SK-N-SH treated with all-trans-retinoic acid at 6 μM for 48 hours (cell line): Measurements from ENCODE around the gene VSIG10L.

Experiments
- ATAC-seq: fragments of 200-7000 bp; cut with Tn5 transposase; 3 replicates; pipeline ENCODE4 v1.9.1; 2020; ENCODE audit warnings: mild to moderate bottlenecking, moderate library complexity
- ARNTL ChIP-seq: fragments of 450-650 bp; formaldehyde crosslinking; IDR thresholded peaks from 2 replicates; pipeline ENCODE4 v1.5.0; 2020; ENCODE audit warnings: low read depth, mild to moderate bottlenecking, moderate library complexity, borderline replicate concordance
- BACH2 ChIP-seq: fragments of 250-450 bp; sonication (Bioruptor Pico); IDR thresholded peaks from 2 replicates; pipeline ENCODE4 v1.9.0; 2021; ENCODE audit warnings: mild to moderate bottlenecking, borderline replicate concordance
- CREB5 ChIP-seq: fragments of 250-450 bp; sonication (Bioruptor Pico); IDR thresholded peaks from 2 replicates; pipeline ENCODE4 v1.5.1; 2020; ENCODE audit warnings: low read depth, mild to moderate bottlenecking, moderate library complexity
- CSDC2 ChIP-seq: fragments of 250-450 bp; sonication (Bioruptor Pico); IDR thresholded peaks from 2 replicates; pipeline ENCODE4 v1.5.0; 2020; ENCODE audit warnings: mild to moderate bottlenecking, moderate library complexity
- CSRNP3 ChIP-seq: fragments of 250-450 bp; sonication (Bioruptor Pico); IDR thresholded peaks from 2 replicates; pipeline ENCODE4 v1.5.1; 2021; ENCODE audit warnings: mild to moderate bottlenecking, moderate library complexity
- GLIS3 ChIP-seq: fragments of 250-450 bp; sonication (Bioruptor Pico); IDR thresholded peaks from 2 replicates; pipeline ENCODE4 v1.5.0; 2020; ENCODE audit warnings: mild to moderate bottlenecking, moderate library complexity
- ISL1 ChIP-seq: fragments of 250-450 bp; sonication (Bioruptor Pico); IDR thresholded peaks from 2 replicates; pipeline ENCODE4 v2.1.2; 2022; ENCODE audit warnings: mild to moderate bottlenecking, moderate library complexity
- OSR1 ChIP-seq: fragments of 250-450 bp; sonication (Bioruptor Pico); IDR thresholded peaks from 2 replicates; pipeline ENCODE4 v1.8.0; 2022; ENCODE audit warnings: moderate library complexity, mild to moderate bottlenecking, inconsistent platforms
- PPARA ChIP-seq: fragments of 250-450 bp; sonication (Bioruptor Pico); IDR thresholded peaks from 2 replicates; pipeline ENCODE4 v1.5.0; 2020; ENCODE audit warnings: mild to moderate bottlenecking, borderline replicate concordance
- RARB ChIP-seq: fragments of 250-450 bp; sonication (Bioruptor Pico); IDR thresholded peaks from 2 replicates; pipeline ENCODE4 v1.8.0; 2021; ENCODE audit warnings: mild to moderate bottlenecking, moderate library complexity
- SNAI2 ChIP-seq: fragments of 250-450 bp; sonication (Bioruptor Pico); IDR thresholded peaks from 2 replicates; pipeline ENCODE4 v1.5.0; 2020; ENCODE audit warnings: mild to moderate bottlenecking, moderate library complexity
- TCF4 ChIP-seq: fragments of 250-450 bp; sonication (Bioruptor Pico); IDR thresholded peaks from 2 replicates; pipeline ENCODE4 v1.8.0; 2021; ENCODE audit warnings: mild to moderate bottlenecking, moderate library complexity, borderline replicate concordance
- TOX ChIP-seq: fragments of 250-450 bp; sonication (Bioruptor Pico); IDR thresholded peaks from 2 replicates; pipeline ENCODE4 v1.8.0; 2021; ENCODE audit warnings: mild to moderate bottlenecking, moderate library complexity, borderline replicate concordance
- TSHZ2 ChIP-seq: fragments of 250-450 bp; sonication (Bioruptor Pico); IDR thresholded peaks from 2 replicates; pipeline ENCODE4 v1.5.0; 2020; ENCODE audit warnings: mild to moderate bottlenecking, moderate library complexity
- ZC3H10 ChIP-seq: fragments of 250-450 bp; sonication (Bioruptor Pico); IDR thresholded peaks from 2 replicates; pipeline ENCODE4 v1.5.1; 2021; ENCODE audit warnings: mild to moderate bottlenecking, moderate library complexity
- ZFP30 ChIP-seq: fragments of 450-650 bp; formaldehyde crosslinking; IDR thresholded peaks from 2 replicates; pipeline ENCODE4 v1.5.0; 2022; ENCODE audit warnings: mild to moderate bottlenecking, moderate library complexity
- ZNF565 ChIP-seq: fragments of 450-650 bp; formaldehyde crosslinking; conservative IDR thresholded peaks from 2 replicates; pipeline ENCODE4 v1.5.0; 2020; ENCODE audit warnings: low read depth, mild to moderate bottlenecking, moderate library complexity
- ZNF70 ChIP-seq: fragments of 450-650 bp; formaldehyde crosslinking; IDR thresholded peaks from 2 replicates; pipeline ENCODE4 v1.5.0; 2020; ENCODE audit warnings: mild to moderate bottlenecking, moderate library complexity
- ZNF8 ChIP-seq: fragments of 450-650 bp; formaldehyde crosslinking; IDR thresholded peaks from 2 replicates; pipeline ENCODE4 v1.5.0; 2020; ENCODE audit warnings: mild to moderate bottlenecking, moderate library complexity
- TF ChIP-seq, protein P1 (sequence below): fragments of 250-450 bp; sonication (Bioruptor Pico); IDR thresholded peaks from 2 replicates; pipeline ENCODE4 v1.8.0; 2021; ENCODE audit warnings: low read depth, mild to moderate bottlenecking, moderate library complexity, borderline replicate concordance
- TF ChIP-seq, protein P2 (sequence below): fragments of 250-450 bp; sonication (Bioruptor Pico); IDR thresholded peaks from 2 replicates; pipeline ENCODE4 v1.8.0; 2020; ENCODE audit warnings: mild to moderate bottlenecking, moderate library complexity, borderline replicate concordance

The VSIG10L gene

GRCh38 chr19:51337141-51337860 lies 4.6 kb downstream of the VSIG10L start:
- TF ChIP-seq ISL1 (no peak), CSRNP3 (CRISPR knock-in tag) (no peak), PPARA (no peak), OSR1 (CRISPR knock-in tag) (no peak), GLIS3 (CRISPR knock-in tag) (no peak), TOX (CRISPR knock-in tag) (no peak)
- TF ChIP-seq, protein P1, sequence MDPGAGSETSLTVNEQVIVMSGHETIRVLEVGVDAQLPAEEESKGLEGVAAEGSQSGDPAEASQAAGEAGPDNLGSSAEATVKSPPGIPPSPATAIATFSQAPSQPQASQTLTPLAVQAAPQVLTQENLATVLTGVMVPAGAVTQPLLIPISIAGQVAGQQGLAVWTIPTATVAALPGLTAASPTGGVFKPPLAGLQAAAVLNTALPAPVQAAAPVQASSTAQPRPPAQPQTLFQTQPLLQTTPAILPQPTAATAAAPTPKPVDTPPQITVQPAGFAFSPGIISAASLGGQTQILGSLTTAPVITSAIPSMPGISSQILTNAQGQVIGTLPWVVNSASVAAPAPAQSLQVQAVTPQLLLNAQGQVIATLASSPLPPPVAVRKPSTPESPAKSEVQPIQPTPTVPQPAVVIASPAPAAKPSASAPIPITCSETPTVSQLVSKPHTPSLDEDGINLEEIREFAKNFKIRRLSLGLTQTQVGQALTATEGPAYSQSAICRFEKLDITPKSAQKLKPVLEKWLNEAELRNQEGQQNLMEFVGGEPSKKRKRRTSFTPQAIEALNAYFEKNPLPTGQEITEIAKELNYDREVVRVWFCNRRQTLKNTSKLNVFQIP (CRISPR knock-in tag), result no peak
- TF ChIP-seq, protein P2, sequence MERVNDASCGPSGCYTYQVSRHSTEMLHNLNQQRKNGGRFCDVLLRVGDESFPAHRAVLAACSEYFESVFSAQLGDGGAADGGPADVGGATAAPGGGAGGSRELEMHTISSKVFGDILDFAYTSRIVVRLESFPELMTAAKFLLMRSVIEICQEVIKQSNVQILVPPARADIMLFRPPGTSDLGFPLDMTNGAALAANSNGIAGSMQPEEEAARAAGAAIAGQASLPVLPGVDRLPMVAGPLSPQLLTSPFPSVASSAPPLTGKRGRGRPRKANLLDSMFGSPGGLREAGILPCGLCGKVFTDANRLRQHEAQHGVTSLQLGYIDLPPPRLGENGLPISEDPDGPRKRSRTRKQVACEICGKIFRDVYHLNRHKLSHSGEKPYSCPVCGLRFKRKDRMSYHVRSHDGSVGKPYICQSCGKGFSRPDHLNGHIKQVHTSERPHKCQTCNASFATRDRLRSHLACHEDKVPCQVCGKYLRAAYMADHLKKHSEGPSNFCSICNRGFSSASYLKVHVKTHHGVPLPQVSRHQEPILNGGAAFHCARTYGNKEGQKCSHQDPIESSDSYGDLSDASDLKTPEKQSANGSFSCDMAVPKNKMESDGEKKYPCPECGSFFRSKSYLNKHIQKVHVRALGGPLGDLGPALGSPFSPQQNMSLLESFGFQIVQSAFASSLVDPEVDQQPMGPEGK (CRISPR knock-in tag), result no peak
- TF ChIP-seq, all 23 proteins: peak for 0
- ATAC-seq, result no peak

DNA sequence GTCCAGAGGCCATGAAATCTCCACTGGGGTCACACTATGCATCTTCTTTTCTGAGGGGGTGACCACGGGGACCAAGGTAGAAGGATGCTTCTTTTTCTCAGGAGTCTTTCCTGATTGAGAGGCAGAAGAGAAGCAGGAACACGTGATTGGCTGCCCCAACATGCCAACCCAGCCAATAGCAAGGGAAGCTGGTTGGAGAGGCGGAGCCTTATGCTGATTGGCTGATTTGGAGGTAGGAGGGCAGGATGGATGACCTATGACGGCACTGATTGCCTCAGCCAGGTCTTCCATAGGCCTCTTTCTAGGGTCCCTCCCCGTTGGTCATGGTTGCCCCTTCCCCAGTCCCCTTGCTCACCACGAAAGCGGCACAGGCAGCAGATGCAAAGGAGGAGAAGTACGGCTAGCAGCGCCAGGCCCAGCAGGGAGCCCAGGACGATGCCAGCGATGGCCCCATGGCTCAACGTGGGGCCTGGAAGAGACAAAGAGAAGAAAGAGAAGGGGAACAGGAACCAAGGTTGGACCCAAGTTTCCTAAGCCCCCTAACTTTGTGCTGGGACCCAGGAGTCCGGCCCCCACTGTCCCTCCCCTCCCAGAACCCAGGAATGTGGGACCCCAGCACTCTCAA lies 8.0 kb downstream of the VSIG10L start:
- ATAC-seq, result no peak
- TF ChIP-seq CSDC2 (no peak), TSHZ2 (CRISPR knock-in tag) (no peak), ZNF565 (no peak), TOX (CRISPR knock-in tag) (no peak), ARNTL (CRISPR knock-in tag) (no peak), TCF4 (CRISPR knock-in tag) (no peak), ZNF70 (CRISPR knock-in tag) (no peak), ZNF8 (CRISPR knock-in tag) (no peak), CREB5 (CRISPR knock-in tag) (no peak), GLIS3 (CRISPR knock-in tag) (no peak), ZFP30 (CRISPR knock-in tag) (no peak), RARB (CRISPR knock-in tag) (no peak), SNAI2 (no peak), ZC3H10 (no peak), BACH2 (CRISPR knock-in tag) (no peak)
- TF ChIP-seq, protein P2 (CRISPR knock-in tag), result no peak
- TF ChIP-seq, protein P1 (CRISPR knock-in tag), result no peak
